GM19238 (cell line): ENCODE results near the gene PLPPR4.

Source experiments
- DNase-seq: peaks from one replicate; pipeline ENCODE4 v3.0.0; 2011; ENCODE audit warnings: low spot score; ENCODE audit not compliant: insufficient read length

The PLPPR4 gene

DNA sequence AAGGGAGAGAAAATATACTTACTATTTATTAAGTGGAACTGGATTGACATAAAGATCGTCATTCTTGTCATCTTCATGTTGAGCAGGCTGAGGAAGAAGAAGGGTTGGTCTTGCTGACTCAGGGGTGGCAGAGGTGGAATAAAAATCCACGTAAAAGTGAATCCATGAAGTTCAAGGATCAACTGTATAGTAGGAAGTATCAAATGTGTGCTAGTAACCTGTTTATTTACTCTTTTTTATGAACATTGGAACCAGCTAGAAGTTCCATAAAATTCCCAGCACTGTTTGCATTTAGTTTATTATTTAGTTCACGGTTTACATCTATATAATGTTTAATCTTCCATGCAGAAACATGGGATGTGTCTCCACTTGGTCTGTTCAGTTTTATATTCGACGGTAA, 70.7 kb downstream of the PLPPR4 start:
- no peak for DNase-seq

DNA sequence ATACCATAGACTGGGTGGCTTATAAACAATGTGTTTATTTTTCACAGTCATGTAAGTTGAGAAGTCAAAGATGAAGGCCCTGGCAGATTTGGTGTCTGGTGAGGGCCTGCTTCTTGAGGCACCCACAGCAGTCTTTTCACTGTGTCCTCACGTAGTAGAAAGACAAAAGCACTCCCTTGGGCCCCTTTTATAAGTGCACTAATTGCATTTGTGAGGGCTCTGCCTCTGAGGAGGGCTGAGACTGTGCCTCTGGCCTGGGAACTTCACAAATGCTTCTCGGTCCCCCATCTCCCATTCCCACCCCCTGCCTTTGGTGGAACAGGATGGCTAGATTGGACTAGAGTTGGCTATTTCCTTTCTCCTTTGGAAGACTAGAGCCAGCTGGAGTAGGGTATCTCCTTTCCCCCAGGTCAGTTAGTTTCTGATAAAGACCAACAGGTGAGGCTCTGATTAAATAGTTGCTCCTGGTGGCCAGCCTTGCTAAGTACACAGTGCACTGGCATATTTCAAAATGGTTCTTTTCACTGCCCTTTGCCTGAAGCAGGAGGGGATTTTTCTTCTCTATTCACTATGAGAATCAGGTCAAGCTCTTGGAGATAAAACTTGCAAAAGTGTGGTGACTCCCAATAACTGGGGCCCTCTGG, 82.9 kb downstream of the PLPPR4 start:
- DNase-seq: no peak

DNA sequence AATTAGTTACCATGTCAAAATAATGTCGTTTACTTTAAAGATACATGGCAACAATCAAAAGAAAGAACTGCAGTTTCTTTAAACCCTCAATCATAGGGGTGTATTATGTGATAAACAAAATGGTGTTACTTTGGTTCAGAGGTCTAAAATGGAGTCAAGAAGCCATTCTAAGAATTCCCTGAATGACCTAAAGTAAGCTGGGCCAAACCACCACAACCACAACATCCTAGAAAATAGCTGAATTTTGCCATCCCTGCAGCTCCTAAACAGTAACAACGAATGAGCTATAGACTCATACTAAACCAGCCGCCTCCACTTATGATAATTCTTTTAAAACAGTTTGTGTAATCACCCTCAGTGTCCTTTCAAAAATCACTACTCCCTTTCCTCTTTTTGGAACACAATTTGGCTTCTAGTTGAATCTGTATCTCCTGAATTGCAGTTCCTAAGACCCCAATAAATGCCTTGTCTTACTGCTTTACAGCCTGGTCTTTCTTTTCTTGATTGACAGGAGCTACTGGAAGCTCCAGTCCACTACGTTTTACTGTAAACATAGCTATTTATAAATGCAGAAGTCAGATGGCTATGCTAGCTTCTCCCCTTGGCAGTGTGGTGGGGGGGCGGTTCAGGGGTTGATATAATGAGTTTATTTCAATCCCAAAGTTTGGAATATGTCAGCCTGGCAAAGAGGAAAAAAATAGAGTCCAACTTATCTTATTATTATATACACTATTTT, 84.3 kb downstream of the PLPPR4 start:
- DNase-seq: no peak

DNA sequence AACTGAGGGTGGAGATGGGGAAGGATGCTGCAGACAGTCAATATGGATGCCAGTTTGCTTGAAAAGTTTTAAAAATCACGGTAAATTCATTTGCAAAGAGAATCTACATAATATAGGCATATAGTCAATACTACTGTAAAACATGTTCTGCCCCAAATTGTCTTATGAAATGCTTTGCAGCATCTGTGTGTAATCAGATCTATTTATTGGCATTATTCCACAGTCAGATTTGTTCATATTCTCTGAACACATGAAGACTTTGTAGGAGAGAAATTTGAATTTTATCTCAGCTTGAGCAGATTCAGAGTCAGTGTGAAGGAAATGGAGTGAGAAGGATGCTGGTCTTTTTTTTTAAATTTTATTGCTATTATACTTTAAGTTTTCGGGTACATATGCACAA, 88.5 kb downstream of the PLPPR4 start:
- no peak for DNase-seq

DNA sequence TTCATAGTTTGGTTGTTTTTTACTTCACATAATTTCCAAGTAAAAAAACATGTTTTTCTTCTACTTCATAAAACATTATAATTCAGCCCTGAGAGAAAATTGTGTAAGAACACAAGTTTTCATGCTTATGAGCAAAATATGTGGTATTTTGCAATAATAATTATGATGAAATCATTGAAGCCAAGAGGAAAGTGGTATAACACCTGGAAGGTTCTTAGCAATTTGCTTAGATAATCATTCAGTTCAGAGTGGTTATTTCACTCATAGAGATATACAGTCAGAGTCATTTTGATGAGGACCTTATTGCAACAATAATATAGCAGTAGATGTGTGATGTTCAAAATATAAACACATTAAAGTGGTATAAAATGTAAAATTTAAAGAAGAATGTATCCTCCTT, 94.5 kb downstream of the PLPPR4 start:
- no peak for DNase-seq
